GM12873 (cell line): Measurements from ENCODE around the gene PIM3.

Experiments
- CTCF ChIP-seq: IDR thresholded peaks from 2 replicates; pipeline ENCODE4 v1.5.1; 2012; ENCODE audit warnings: low read depth, mild to moderate bottlenecking, moderate library complexity, low read length, control low read depth; ENCODE audit not compliant: insufficient read depth; ENCODE audit errors: missing control alignments

PIM3 gene

GRCh38 chr22:49996518-49997250 lies 36.1 kb downstream of the PIM3 start:
- TF ChIP-seq CTCF = no peak

GRCh38 chr22:49997251-49997599 lies 36.7 kb downstream of the PIM3 start:
- no peak for TF ChIP-seq CTCF

GRCh38 chr22:49997932-49998717 lies 37.6 kb downstream of the PIM3 start:
- no peak for TF ChIP-seq CTCF

GRCh38 chr22:49998718-49999062 lies 38.1 kb downstream of the PIM3 start:
- no peak for TF ChIP-seq CTCF

- TF ChIP-seq CTCF = no peak
These were observed 38.7 kb downstream of the PIM3 start for GRCh38 chr22:49999063-49999945.

GRCh38 chr22:49999946-50000586 lies 39.5 kb downstream of the PIM3 start:
- no peak for TF ChIP-seq CTCF
